Amygdala (tissue), 56 donors: ENCODE results near the gene COL4A2.
A peak's percentile ranks its signal among the peaks of the same experiment; 100 is the strongest.

Source experiments
- DNase-seq, 56 donors: peaks; one replicate each; lab custom pipeline; 2025; lab: John Stamatoyannopoulos, UW

COL4A2 gene

DNA sequence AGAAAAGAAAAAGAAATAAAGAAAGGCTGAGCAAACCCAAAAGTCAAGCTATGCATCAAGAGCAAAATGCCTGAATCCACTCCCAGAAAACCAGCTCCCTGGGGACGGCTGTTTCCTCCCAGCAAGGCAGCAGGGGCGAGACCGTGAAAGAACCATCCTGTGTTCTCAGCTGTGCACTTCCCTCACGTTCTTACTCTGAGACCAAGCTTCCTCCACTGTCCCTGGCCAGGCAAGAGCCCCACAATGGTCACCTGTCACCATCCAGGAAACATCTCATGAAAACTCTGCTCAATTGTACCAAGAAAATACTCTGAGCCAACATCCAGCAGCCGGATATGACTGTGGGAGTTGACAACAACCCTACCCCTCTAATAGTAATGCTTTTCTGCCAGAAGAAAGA, 231.5 kb downstream of the COL4A2 start:
- DNase-seq: no peak

DNA sequence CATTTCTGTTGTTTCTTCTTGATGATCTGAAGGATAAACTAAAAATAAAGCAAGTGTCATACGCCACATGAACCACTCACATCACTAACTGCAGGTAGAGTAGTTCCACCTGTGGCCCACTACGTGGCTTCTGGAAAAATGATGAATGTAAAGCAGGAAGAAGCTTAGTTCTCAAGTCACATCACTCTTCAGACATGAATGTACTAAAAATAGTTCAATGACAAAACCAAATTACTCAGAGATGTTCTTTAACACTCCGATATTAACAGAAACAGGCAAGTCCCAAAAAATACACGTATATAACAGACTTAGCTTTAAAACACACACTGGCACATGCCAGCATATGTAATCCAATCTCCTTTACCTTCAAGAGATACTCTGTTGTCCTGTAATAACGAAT, 232.8 kb downstream of the COL4A2 start:
- no peak for DNase-seq

DNA sequence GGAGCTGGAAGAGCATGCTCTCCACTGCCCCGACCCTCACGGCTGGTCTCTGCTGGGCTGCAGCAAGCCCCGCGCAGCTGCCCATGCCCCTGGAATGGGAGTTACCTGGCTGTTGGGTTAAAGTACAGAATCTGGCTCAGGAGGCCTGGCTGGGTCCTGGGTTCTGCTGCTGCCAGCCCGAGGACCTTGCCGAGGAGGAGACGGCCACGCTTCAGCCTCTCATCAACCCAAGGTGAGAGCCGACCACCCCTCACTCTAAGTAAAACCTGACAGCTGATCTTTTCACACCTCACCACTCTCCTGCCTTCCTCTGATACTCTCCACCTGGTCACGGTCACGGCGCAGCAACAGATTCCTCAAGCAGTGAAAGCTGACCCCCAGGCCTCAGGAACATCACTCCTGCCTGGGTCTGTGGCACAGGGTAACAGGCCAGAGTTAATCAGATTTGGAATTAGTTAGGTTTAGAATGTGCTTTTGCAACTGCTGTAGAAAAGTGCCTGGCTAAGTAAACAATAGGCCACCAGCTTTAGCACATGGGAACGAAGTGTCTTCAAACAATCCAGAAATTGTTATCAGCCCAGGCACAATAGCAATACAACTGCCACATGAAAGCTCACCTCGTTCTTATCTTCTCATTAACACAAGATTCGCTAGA, 233.9 kb downstream of the COL4A2 start:
- no peak for DNase-seq

DNA sequence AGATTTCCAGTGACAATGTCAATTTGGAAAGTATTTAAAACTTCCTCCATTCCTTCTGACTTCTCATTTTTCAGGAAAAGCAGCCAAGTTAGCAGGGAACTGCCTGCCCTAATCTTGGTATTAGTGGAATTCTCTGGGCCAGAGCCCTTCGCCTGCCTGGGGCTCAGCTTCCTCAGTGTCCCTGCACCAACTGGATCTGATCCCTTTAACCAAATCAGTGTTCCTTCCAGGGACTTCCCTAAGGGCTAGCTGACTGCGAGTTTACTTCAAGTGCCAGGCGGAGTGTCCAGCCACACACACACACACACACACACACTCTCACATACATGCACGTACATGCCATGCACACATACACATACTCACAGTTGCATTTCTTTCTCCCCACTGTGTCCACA, 234.4 kb downstream of the COL4A2 start:
- DNase-seq: no peak

DNA sequence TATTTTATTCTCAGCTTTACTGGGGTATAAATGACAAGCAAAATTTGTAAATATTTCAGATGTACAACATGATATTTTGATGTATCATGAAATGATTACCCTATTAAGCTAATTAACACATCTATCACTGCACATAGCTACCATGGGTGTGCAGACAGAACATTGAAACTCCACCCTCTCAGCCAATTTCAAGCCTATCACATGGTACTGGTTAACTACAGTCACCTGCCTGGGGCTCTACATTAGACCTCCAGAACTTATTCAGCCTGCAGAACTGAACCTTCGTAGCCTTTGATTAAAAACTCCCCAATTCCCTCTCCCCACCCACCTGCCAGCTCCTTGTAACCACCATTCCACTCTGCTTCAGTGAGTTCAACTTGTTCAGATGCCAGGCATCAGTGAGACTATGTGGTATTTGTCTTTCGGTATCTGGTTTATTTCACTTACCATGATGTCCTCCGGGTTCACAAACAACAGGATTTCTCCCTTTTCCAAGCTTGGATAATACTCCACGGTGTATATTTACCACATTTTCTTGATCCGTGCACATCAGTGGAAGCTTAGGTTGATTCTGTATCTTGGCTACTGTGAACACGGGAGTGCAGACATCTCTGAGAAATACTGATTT, 235.2 kb downstream of the COL4A2 start:
- DNase-seq: no peak

DNA sequence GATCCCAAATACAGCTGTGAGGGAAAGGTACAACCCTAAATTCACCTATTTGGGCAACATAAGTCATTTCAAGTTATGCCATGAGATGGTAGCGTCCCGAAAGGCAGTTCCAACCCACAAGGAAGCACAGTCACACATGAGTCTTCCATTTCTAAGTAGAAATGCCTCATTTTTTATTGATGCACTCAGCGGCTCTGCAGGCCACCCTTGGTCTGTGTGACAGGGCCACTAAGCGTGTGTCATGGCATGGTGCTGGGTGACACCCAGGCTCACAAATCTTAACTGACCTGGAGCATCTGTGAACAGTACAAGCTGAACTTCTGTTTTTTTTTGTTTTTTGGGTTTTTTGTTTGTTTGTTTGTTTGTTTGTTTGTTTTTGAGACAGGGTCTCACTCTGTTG, 239.3 kb downstream of the COL4A2 start:
- no peak for DNase-seq

DNA sequence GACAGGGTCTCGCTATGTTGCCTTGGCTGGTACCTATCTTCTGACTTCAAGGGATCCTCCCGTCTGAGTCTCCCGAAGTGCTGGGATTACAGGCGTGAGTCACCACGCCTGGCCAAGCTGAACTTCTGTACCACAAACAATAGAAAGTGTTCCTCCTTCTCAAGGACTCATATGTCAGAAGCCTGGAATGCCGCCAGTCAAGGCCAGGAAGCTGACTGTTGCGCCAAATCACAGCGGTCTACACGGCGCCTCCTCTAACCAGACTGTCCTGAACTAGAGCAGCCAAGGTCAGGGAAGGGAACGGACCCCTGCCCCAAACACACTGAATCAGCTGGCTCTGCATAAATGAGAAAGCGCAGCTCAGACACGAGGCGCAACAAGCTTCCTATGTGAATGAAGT, 239.8 kb downstream of the COL4A2 start:
- no peak for DNase-seq

DNA sequence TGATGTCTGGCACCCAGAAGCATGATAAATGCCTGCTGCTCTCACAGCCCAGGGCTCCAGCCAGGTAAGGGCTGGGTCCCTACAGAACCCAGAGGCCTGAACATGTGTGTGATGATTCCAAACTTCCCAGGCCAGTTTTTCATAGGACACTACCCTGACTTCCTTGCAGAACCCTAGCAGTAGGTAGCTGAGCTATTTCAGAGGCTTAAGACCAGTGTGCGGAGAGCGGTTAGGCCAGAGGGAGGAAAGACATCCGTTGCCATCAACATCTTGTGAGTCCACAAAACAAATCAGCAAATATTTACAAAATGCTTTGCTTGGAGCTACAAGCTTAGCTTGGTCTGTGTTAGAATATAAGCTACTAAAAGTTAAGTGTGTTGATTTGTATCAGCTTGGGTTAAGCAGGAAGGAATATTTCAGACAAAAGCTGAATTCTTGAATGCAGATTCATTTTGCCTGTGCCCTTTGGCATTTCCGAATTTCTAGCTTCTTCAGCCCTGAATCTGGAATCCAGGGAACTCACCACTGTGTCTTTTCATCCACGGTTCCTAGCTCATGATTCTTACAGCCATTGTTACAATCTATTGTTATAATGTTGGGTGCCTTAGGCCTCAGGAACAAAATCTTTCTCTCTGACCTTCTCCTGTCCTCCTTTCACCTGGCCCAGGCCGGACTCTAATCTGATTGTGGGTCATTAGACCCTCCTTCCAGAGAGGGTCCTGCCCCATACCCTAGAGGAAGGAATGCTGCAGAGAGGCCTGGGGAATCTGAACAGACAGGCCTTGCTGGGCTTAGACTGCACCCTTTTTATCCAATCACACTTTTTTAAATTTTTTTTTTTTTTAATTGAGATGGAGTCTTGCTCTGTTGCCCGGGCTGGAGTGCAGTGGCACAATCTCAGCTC, 242.1 kb downstream of the COL4A2 start:
- no peak for DNase-seq

DNA sequence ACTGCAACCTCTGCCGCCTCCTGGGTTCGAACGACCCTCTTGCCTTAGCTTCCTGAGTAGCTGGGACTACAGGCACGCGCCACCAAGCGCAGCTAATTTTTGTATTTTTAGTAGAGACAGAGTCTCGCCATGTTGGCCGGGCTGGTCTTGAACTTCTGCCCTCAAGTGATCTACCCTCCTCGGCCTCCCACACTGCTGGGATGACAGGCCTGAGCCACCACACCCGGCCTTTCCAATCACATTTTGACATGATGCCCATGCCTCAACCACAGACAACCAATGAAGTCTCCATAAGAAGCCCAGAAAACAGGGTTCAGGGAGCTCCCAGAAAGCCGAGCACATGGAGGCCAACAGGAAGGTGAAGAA, 242.7 kb downstream of the COL4A2 start:
- DNase-seq: no peak

DNA sequence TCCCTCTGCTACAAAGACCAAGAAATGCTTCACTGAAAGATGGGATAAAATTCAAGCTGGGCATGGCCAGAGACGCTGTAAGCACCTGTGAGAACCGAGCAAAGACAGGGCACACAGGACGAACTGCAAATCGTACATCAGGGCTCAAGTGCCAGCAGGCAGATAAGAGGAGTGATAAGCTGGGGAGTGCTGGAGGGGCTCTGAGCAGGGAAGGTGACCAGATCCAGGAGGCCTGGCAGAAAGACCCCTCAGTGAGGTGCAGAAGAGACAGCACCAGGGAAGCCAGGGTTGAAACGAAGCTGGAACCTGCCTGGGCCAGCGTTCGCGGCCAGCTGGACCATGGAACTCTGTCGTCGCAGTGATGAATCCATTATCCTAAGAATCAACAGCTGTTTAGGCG, 244.2 kb downstream of the COL4A2 start:
- no peak for DNase-seq

DNA sequence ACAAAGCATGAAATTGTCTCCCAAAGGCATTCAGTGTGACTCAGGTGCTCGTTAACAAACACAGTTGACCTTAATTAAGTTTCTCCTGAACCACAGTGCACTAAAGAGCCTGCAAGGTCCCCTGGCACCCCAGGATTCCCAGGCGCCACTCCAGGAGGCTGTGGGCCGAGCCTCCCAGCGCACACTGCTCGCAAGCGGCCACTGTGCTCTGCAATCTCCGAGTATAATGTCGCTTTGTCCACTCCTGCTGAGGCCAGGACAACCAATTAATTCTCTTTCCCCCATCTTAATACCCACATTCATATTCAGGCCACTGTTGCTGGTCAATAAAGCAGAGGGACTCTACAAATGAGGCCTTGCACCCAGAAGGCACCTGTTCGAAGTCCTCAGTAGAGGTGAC, 245.7 kb downstream of the COL4A2 start:
- peak in 2 of 56 donors; percentile 12 to 15 for DNase-seq

DNA sequence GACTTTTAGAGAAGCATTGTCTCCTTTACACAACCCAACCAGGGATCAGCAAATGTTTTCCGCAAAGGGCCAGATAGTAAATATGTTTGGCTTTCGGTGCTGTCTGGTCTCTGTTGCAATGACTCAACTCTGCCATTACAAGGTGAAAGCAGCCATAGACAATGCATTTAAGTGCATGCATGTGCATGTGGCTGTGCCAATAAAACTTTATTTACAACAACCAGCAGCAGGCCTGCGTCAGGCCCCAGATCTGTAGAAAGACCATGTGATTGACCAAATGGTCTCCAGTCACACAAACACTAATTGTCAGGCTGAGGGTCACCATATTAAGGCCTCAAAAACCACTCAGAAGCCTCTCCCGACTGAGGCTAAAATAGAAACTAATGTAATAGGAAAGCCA, 246.3 kb downstream of the COL4A2 start:
- DNase-seq: no peak

DNA sequence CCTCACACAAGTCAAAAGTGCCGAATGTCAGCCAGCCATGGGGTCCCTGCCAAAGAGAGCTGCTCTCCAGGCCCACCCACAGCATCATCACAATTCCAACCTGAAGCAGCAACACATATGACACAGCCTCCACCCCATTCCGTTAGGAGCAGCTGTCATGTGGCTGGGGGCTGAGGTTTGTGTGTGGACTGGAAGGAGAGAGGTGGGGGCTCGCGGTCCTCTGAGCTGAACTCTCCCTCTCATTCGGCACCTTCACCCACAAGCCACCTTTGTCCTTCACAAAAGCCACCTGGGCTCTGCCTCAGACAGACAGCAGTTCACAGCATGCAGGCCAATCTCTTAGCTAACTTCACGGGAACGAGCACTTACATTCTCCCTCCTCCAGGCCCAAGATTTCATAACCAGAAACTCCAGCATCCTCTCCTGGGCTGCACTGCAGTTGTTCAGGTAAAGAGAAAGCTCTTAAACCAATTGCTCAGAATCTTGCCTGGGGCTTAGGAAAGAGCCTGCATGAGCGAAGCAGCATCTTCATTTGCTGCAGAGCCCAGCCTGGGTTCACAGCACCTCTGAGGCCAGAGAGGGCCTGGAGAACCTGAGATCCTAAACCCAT, 247.2 kb downstream of the COL4A2 start:
- no peak for DNase-seq

DNA sequence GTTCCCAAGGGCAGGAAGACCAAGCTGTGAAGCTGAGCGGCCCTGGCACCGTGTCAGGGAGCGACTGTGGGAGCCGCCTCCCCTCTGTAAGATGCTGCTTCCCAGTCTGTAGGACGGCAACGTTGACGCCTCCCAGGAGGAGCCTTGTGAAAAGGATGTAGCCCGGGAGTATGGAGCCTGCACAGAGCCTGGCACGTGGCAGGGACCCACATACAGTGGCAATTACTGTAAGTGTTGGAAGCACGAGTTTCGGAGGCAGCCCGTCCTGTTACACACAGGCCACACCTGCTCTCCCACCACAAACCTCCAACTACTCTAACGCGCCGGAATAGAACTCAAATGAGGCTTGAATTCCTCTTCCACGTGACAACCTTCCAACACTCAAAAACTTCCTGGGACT, 247.9 kb downstream of the COL4A2 start:
- DNase-seq: no peak

DNA sequence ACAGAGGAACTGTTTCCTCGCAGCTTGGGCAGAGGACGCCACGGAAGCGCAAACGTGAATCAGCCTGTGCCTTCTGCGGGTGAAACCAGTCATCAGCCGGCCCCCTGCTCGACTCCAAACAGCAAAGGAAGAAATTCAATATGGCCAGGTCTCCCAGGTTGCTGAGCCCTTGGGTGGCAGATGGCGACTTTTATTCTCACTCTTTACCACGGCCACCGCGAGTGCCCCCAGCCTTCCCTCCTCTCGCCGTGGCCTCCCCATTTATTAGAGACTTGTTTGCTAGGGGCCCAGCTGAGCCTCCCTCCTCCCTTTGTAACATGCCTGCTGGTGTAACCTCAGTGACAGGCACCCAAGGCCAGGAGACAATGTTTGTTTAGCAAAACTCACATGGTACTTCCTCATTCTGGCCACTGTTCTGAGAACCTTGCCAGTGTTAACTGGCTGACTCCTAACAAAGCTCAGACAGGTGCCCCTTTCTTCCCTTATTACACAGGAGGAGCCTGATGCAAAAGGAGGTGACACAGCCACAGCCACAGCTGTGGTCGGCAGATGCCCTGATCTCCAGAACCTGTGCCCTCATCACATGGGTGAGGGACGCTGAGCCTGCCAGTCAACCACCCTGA, 248.6 kb downstream of the COL4A2 start:
- no peak for DNase-seq

DNA sequence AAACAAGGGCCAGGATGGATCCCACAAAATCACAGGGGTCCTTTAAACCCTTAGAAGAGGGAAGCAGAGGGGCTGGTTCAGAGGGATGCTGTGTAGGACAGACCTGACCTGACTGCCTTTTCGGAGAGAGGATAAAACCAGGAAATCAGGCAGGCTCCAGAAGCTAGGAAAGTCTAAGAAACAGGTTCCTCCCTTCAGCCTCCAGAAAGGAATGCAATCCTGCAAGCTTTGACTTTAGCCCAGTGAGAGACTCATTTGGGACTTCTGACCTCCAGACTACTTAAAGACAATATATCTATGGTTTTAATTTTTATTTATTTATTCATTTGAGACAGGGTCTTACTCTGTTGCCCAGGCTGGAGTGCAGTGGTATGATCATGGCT, 249.1 kb downstream of the COL4A2 start:
- no peak for DNase-seq

DNA sequence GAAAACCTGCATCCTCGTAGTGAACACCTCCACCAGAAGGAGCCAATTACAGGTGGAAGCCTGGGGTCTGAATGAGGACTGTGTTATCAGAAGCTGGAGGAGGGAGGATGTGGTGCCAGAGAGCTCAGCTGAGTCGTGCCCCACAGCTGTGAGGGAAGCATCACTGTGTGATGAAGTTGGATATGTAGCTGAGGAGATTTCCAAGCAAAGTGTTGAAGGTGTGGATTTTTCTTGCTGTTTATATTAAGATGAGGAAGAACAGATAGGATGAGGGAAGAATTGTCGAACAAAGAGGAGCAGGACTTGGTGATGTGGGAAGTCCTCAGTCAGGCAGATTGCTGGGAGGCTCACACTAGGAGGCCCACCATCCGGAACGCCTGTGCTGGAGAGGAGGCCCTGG, 250.0 kb downstream of the COL4A2 start:
- DNase-seq: no peak

DNA sequence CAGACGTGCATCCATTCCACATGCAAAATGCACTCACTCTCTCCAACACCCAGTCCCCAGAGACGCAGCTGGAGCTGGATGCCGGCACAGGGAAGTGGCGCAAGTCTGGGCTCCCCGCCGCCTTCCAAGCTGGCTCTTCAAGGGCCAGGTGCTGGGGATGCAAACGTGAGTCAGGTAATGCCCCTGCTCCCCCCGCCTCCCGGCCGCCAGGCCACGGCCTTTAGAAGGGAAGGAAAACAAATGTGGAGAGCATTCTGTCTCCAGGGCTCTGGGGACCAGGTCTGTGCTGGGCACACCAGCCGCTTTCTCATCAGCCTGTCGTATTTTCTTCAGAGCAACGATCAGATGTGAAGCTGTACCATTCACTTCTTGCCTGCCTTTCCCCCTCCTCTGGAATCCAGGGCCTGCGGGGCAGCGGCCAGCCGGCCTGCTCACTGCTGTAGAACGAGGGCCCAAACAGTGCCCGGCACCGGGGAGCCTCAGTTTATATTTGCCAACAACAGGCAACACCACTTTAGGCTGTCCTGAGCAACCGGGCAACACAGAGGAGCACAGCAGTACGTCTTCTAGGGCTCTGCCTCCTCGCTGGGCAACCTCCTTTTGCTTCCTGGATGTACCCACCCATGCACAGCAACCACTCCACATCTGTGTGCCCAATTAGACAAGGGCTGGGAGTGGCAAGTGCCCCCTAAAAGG, 250.7 kb downstream of the COL4A2 start:
- DNase-seq: no peak

DNA sequence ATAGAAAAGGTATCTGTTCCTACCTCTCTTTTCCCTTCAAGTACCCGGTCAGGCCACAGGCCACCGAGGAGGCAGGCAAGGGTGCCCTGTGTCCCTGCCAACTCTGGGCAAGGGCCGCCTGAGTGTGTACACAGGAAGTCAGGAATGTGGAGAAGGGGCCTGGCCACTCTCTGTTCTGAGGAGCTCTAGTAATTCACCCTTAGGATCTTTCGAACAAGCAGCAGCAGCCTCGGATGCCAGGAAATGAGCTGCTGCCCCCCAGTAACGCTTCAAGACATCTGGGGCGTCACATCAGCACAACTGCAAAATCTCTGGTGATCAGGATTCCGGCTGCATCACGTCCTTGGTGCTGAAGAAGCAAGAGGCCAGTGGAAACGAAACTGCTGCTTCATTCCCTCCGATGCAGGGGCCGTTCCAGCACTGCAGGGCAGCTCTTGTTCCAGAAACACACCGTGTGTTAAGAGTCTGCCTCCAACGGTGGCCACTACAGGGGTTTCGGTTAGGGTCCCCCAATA, 252.4 kb downstream of the COL4A2 start:
- peak in 17 of 56 donors; percentile 11 to 65 (median 23) for DNase-seq

DNA sequence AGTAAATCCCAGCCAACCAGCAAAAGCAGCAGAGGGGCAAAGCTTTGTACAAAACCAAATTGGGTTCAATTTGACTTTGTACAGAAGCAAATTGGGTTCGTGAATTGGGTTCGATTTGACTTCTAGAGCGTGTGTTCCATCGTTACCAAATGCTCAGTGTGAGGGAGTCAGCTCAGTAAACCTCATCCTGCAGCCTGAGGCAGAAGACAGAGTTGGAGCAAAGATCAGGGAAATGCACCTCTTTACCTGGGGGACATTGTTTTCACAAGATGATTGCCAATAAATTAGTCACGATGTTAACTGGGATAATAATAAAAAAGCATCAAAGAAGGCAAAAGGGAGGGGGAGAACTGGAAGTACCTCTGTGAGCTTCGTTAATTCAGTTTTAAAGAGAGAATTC, 252.9 kb downstream of the COL4A2 start:
- no peak for DNase-seq
